ENCODE measurements around the gene CYP46A1.

The CYP46A1 gene

GRCh38 chr14:99747582-99748330 lies 63.7 kb downstream of the CYP46A1 start:
- no peak for DNase-seq

GRCh38 chr14:99748529-99748928 lies 64.4 kb downstream of the CYP46A1 start:
- DNase-seq: no peak

- no peak for DNase-seq
Measured at GRCh38 chr14:99749142-99749541, 65.0 kb downstream of the CYP46A1 start.

GRCh38 chr14:99749763-99750715 lies 65.9 kb downstream of the CYP46A1 start:
- no peak for DNase-seq

- DNase-seq: no peak
Measured at GRCh38 chr14:99750746-99751450, 66.8 kb downstream of the CYP46A1 start.

GRCh38 chr14:99751539-99752485 lies 67.7 kb downstream of the CYP46A1 start:
- DNase-seq: no peak

GRCh38 chr14:99752486-99753121 lies 68.5 kb downstream of the CYP46A1 start:
- DNase-seq: no peak

GRCh38 chr14:99753225-99754140 lies 69.4 kb downstream of the CYP46A1 start:
- DNase-seq: no peak

- no peak for DNase-seq
Measured at GRCh38 chr14:99754141-99755067, 70.3 kb downstream of the CYP46A1 start.

GRCh38 chr14:99755068-99755405 lies 70.9 kb downstream of the CYP46A1 start:
- DNase-seq: no peak

- no peak for DNase-seq
Measured at GRCh38 chr14:99755629-99756603, 71.8 kb downstream of the CYP46A1 start.

GRCh38 chr14:99756796-99757195 lies 72.7 kb downstream of the CYP46A1 start:
- no peak for DNase-seq

- DNase-seq: no peak
Measured at GRCh38 chr14:99757331-99758070, 73.4 kb downstream of the CYP46A1 start.

- no peak for DNase-seq
Measured at GRCh38 chr14:99758121-99758821, 74.2 kb downstream of the CYP46A1 start.

- no peak for DNase-seq
Measured at GRCh38 chr14:99758872-99759545, 74.9 kb downstream of the CYP46A1 start.

GRCh38 chr14:99759546-99759925 lies 75.4 kb downstream of the CYP46A1 start:
- DNase-seq: no peak

Measured in effector CD8-positive, alpha-beta T cell (primary cell).